NCI-H1048 (cell line): ENCODE measurements around the gene FAM151A.

Experiments
- DNase-seq: peaks from one replicate; lab custom pipeline; 2025; lab: John Stamatoyannopoulos, UW

The FAM151A gene

DNA sequence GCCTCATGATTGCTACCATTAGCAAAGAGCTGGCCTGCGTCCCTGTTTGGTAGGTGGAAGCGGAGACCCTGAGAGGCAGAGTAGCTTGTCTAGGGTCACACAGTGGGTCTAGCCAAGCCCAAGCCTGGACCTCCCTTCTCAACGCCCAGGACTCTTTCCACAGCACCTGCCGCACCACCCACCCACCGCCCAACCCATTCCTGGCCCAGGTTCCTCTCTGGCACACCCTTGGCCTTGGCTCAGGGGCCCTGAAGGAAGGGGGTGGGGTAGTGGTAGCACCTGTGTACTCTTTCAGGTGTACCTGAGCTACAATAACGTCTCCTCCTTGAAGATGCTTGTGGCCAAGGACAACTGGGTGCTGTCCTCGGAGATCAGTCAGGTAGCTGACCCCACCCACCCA lies 19.3 kb downstream of the FAM151A start:
- no peak for DNase-seq

DNA sequence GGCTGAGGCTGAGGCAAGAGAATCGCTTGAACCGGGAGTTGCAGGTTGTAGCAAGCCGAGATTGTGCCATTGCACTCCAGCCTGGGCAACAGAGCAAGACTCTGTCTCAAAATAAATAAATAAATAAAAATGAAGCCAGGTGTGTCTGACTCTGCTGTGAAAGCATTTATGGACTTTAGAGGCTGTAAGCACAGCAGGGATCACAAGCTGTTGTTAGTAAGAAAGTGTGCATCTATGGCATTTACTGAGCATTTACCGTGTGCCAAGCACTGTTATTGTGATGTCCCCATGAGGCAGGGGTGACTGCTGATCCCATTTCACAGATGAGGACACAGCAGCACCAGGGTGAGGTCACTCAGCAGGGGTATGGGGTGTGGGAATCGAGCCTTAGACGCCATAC lies 20.1 kb downstream of the FAM151A start:
- DNase-seq = no peak

DNA sequence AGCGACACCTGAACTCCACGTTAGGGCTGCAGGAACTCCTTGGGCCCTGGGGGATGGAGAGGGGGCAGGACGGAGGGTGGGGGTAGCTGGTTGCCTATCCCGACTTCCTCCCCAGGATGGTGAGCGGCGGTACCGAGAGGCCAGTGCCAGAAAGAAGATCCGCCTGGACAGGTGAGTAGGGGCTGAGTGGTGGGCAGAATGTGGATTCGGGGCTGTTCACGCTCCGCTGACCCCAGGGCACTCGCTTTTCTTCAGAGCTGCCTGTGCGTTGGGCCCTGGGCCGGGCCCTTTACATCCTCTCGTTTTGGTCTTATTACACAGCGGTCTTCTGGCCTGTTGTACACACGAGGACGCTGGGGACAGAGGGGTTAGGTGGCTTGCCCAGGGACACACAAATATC lies 20.8 kb downstream of the FAM151A start:
- DNase-seq = no peak

DNA sequence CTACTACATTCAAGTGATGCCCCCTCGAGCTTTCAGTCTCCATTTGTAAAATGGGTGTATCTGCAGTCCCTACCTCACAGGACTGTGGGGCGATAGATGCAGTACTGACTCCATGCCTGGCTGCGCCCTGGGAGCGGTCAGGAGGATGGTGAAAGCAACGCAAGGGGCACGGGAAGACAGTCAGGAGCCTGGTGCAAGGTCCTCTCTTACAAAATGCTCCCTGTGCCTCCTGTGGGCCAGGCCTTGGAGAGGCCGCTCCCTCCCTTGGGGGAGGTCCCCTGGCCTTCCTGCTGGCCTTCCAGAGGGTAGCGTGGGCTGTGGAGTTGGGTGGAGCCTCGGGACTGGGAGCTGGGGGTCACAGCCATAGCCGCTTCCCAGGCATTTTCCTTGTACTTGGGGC lies 21.6 kb downstream of the FAM151A start:
- no peak for DNase-seq

DNA sequence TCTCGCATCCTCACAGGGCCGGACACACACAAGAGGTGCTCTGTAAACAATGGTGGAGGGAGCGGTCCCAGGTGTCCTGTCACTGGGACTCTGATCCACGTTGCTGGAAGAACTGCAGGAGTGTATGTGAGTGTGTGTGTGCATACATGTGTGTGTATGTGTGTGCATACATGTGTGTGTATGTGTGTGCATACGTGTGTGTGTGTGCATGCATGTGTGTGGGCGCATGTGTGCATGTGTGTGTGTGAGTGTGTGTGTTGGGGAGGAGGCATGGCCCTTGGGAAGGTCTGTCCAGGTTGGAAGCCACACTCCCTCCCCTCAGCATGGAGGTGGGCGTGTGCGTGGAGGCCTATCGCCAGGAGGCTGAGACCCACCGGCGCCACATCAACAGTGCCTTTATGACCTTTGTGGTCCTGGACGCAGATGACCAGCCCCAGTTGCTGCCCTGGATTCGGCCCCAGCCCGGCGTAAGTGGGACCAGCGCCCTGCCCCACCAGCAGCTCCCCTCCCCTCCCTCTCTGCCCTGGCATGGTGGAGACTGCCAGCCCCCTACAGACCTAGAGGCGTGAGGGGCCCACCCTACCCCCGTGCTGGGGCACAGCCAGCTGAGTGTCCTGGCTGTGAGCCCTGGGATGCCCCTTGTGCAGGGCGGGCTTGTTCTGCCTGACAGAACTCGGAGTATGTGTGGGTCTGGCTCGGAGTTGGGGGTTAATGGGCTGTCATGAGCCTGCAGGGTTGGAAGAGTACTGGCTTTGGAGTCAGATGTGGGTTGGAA lies 22.2 kb downstream of the FAM151A start:
- no peak for DNase-seq

DNA sequence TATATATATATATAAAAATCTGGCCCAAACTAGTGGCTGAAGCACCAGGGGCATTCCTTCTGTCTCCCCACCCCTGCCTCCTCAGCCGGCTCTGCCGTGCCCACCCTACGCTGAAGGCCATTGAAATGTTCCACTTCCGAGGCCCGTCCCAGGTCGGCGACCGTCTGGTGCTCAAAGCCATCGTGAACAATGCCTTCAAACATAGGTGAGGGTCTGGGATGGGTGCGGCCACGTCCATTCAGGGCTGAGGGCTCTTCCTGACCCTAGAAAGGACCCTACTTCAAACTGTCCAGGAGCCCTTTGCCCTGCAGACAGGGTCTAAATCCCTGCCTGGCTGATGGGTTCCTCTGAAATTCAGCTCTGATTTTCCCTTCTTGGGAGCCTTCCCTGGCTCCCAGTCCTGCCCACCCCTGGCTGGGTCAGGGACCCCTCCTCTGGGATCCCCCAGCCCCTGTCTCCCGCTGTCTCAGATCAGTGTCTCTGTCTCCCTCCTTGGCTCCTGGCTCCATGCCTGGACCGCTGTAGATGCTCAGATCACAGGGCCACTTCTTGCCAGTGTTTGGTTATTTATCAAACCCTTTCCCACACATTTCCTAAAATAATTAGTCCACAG lies 24.0 kb downstream of the FAM151A start:
- DNase-seq = no peak

DNA sequence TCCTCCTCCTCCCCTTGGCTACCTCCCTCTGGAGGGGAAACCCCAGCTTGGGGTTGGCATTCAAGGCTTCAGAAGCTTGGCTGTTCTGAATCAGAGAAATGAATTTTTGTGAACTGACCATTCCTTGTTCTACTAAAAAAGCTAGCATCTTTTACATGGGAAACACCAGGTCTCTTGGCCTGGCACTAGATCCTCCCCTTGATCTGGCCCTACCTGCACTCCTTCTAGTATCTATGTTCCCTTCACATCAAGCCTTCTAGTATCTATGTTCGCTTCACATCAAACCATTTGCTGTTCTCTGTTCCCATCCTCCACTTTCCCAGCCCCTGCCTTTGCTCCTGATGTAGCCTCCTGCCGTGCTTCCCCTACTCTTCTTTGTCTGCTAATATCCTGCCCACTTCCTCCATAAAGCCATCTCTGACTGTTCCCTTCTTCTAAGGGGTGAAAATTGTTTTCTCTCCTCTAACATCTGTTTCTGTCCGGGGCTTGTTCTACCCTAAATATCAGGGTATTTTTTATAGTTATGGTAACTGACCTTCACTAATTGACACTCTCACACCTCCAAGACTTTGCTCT lies 25.8 kb downstream of the FAM151A start:
- DNase-seq = no peak

DNA sequence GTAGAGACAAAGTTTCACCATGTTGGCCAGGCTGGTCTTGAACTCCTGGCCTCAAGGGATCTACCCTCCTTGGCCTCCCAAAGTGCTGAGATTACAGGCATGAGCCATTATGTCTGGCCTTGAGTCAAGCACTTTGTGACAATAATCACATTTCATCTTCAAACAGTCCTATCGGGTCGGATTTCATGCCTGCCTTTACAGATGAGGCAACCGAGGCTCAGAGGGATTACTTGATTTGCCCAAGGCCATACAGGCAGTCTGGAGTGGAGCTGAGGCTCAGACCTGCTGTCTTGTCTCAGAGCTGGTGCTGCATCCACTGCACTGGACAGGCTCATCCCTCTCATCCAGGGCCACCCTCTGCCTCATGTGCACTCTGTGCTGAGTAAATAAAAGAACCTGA lies 26.6 kb downstream of the FAM151A start:
- DNase-seq = no peak

DNA sequence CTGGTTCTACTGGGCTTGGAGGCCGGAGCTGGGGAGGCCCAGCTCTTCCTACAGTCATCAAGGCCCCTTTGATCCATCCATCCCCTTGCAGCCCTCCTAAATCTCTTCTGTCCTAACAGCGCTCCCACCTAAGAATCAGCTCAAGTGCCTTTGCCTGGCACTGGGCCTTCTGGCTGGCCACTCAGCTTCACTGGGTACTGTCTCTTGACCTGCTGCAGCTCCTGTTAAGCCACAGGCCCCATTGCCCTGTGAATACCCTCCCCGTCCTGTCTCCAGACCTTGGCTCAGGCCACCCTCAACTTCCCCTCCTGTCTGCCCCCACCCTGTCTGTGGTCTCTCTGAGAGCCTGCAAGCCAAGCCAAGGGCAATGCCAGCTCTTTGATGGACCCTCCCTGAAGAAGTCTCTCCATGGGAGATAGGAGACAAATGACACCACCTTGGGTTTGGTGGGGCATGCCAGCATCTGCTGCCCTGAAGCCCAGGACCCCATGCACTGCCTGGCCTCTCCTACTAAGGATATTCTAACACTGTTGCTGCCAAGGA lies 27.3 kb downstream of the FAM151A start:
- DNase-seq = no peak

DNA sequence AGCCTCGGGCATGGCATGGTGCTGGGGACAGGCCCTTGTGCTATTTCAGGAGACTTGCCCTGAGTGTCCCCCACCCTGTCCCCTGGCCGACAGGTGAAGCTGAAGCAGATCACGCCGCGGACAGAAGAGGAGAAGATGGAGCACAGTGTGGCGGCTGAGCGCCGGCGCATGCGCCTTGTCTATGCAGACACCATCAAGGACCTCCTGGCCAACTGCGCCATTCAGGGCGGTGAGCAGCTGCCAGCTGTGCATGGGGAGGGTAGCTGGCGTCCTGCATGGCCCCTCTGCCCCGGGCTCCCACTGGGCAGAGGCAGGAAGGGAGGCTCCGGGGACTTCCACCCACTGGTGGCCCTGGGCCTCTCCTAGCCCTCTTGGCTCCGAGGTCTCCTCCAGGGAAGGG lies 28.9 kb downstream of the FAM151A start:
- no peak for DNase-seq

DNA sequence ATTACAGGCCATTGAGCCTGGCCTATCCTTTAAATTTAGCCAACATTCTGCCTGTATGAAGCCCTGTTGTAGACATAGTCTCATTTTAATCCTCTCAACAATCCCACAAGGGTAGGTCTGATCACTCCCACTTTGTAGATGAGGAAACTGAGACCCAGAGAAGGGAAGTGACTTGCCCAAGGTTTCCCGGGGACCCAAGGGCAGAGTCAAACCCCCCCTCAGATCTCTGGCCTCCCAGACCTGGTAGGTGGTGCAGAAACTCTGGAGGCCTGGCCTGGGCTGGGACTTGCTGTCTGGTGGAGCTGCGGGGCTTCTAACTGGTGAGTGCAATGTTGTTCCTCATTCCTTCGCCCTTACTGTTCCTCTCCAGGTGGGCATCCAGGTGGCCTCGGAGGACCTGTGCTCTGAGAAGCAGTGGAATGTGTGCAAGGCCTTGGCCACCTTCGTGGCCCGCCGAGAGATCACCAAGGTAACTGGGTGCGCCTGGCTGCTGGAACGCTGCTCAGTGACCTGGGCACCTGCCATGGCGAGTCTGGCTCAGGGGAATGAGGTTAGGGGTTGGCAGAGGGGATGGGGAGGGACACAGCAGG lies 29.7 kb downstream of the FAM151A start:
- no peak for DNase-seq

DNA sequence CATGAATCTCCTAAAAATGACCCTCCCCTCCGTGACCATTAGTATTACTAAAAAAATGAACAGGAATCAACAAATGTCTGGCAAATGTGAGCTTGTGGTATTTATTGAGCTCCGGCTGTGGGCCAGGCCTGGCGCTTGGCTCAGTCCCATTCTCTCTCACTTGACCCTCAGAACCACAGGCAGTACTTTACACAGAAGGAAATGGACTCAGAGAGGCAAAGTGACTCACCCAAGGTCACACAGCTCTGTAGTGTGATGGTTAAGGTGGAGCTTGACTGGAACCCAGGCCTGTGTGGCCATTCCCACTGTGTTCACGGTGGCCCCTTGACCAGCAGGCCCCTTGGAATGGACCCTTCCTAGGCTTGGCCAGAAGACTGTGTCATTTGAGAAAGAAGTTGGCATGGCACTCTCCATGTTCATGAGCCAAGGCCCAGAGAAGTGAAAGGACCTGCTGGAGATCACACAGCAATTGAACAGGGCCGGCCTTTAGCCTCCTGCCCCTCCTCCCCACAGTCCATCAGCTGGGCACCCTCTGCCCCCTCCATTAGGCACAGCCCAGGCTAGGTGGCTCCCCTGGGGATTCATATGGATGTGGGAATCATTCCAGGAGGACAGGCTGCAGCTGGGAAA lies 32.1 kb downstream of the FAM151A start:
- DNase-seq = no peak

DNA sequence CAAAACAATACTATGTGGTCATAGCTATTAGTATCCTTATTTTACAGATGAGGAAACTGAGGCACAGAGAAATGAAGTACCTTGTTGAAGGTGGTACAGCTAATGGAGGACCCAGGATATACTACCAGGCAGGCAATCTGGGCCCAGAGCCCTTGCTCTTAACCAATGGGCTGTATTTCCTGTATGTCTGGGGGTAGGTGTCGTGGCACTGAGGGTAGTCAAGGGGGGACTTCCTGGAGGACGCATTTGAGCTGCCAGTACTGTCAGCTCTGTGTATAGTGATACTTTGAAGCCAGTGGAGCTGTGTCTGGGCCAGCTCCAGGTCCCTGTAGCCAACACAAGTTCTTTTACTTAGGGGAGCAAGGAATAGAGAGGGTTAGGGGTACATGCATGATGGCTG lies 34.9 kb downstream of the FAM151A start:
- DNase-seq = no peak

DNA sequence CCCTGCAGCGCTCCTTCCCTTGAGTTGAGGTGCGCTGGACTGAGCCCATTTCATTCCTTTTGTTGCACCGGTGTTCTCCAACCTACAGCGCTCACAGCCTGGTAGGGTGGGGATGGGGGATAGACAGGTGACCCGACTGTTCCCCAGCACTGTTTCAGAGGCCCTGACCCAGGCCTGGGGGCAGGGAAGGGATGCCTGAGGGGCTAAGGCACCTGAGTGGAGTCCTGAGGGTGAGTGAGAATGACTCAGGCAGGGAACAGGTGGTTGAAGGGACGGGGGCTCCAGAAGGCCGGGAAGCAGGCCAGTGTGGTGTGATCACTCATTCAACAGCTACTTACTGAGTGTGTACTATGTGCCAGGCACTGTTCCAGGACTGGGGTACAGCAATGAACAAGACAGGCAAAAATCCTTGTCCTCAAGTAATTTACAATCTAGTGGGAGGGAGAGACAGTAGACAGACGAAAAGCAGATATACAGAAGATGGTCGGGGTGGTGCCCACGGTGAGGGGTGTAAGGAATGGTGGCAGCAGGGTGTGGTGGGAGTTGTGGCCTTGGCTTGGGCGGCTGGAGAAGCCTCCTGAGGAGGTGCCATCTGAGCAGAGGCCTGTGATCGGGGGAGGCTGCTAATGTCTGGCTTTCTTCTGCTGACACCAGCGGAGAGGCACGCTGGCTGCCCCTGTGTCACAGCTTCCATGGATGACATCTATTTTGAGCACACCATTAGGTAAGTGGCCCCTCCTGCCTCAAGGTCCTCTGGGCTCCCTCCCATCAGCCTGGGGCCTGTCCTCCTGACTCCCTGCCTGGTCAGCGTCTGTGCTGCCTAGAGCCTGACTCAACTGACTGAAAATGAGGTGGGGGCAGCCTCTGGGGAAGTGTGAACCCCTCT lies 37.9 kb downstream of the FAM151A start:
- DNase-seq = no peak

DNA sequence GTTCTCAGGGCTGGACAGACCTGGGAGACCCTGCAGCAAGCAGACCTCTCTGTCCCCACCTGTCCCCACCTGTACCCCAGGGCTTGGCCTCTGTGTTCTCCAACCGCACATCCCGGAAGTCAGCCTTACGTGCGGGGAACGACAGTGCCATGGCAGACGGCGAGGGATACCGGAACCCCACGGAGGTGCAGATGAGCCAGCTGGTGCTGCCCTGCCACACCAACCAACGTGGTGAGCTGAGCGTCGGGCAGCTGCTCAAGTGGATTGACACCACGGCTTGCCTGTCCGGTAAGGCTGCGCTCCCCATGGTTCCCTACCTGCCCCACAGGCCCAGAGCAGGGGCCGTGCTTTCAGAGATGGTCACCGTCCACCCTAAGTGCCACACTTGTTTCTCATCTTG lies 38.8 kb downstream of the FAM151A start:
- no peak for DNase-seq

DNA sequence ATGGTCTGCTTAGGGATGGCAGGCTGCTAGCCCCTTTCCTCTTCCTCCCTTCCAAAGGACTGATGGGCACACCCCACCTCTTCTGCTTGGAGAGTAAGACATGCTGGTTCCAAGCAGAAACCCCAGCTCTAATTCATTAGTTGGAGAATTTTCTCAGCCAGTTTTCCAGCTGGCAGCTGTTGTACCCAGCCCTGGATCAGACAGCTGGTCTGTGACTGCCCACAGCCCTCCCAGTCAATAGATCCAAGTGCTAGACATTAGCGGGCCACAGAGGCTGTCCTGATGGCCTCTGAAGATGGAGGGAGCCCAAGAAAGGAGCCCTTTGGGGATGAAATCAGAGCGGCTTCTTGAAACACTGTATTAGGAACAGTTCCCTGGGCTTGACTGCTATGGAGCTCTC lies 39.5 kb downstream of the FAM151A start:
- DNase-seq = no peak

DNA sequence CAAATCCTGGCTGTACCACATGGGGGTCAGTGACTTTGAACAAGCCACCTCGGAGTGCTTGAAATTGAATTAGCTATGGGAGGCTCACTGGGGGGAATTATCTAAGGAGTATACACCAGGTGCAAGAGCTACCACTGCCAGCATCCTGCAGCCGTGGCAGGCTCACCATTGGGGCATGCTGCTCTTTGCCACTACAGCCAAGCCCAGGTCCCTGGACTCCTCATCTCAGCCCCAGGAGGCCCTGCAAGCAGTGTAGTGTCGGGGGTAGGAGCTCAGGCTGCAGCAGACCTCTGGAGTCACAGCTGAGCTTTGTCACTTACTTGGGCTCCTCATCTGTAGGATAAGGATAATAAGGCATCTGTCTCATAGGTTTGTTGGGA lies 40.0 kb downstream of the FAM151A start:
- no peak for DNase-seq

DNA sequence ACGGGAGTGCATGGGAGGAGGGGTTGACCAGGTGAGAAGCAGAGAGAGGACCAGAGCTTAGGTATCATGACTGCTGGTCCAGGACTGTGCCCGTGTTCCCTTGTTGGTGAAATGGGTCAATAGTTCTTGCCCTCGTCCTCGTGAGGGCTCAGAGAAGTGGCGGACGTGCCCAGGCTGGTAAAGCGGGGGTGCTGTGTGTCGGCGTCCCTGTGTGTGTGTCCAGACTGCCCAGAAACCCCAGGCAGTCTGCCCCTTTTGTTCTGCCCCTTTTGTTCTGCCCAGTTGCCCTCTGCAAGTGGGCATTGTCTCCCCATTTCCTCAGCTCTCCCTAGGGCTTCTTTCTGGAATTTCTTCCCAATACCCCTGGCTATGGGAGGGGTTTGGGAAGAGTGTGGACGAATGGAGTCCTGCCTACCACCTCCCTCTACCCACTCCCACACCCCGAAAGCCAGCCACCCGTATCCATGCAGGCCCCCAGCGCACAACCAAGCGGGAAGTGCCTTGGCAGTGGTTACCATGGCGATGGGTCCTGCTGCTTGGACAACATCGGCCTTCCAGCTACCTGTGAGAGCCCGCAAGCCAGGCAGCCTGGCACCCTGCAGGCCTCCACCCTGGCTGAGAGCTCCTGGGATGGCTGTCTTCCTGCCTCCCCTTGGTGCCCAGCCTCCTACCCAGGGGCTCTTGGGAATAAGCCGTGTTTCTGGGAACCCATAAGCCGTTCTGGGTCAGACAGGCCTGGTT lies 40.6 kb downstream of the FAM151A start:
- no peak for DNase-seq

DNA sequence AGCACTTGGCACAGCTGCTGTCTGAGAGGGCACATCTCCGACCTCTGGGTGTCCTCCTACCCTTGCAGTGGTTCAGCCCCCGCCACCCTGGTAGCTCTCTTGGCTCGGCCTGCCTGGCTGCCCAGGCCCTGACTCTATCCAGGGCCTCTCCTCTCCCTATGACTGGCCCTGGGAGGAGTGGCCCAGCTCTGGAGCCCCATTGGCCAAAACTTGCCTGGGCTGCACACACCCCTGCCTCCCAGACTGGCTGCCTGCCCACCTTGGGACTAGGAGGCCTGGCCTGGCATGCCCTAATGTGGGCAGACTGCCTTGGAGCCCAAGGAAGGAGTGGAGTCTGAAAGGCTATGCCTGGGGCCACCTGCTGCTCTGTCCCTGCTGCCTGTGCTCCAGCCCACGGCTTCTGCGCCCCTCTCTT lies 41.7 kb downstream of the FAM151A start:
- no peak for DNase-seq

DNA sequence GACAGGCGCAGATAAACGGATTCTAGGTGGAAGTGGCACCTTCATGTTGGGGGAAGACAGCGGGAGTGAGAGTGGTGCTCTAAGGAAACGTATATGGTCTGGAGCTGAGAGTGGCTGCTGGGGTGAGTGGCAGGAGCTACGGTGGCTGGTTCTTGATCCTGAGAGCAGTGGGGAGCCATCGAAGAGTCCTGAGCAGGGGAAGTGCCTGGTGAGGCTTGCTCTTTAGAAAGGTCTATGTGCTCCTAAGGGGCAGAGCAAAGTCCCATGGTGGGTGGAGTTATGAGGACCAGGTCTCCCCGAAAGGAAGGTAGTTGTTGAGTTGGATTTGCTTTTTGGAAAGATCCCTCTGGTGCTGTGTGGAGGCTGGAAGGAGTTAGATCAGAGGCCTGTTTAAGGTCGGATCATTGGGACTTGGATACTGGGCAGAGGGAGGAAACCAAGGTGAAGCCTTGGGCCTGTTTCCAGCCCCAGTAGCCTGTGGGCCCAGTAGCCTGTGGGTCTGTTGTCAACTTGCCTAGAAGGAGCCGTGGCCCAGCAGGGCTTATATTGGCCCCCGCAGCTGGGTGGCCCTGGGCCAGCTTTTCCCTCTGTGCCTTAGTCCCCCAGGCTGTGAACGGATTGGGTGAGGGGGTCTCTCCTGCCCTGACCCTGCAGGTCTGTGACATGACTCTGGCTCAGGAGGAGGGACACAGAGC lies 42.3 kb downstream of the FAM151A start:
- DNase-seq = no peak
